HepG2 (cell line): Measurements from ENCODE around the gene P2RY6. TPM values are rescaled to one million over a fixed set of nuclear protein-coding genes. Genes with fewer than 3 reads are reported as not detected.

ENCODE experiments used
- CHCHD3 ChIP-seq: sonication (generic); formaldehyde crosslinking; IDR thresholded peaks from 2 replicates; pipeline ENCODE4 v1.8.0; 2022; ENCODE audit warnings: mild to moderate bottlenecking, missing genetic modification reagents, moderate library complexity
- NFIB ChIP-seq: sonication (generic); formaldehyde crosslinking; IDR thresholded peaks from 2 replicates; pipeline ENCODE4 v1.9.0; 2021; ENCODE audit warnings: missing genetic modification reagents, mild to moderate bottlenecking, borderline replicate concordance
- PHF21A ChIP-seq: sonication (generic); formaldehyde crosslinking; IDR thresholded peaks from 2 replicates; pipeline ENCODE4 v1.5.0; 2020; ENCODE audit warnings: mild to moderate bottlenecking, missing genetic modification reagents
- ZNF138 ChIP-seq: sonication (generic); formaldehyde crosslinking; IDR thresholded peaks from 2 replicates; pipeline ENCODE4 v1.5.0; 2020; ENCODE audit warnings: mild to moderate bottlenecking, low read depth, missing genetic modification reagents
- ZNF263 ChIP-seq: sonication (generic); formaldehyde crosslinking; IDR thresholded peaks from 2 replicates; pipeline ENCODE4 v1.4.0; 2020; ENCODE audit warnings: missing genetic modification reagents
- ZNF510 ChIP-seq: sonication (generic); formaldehyde crosslinking; IDR thresholded peaks from 2 replicates; pipeline ENCODE4 v1.4.0; 2020; ENCODE audit warnings: low read depth, mild to moderate bottlenecking, missing genetic modification reagents
- polyA plus RNA-seq, 8 experiments: library from polyadenylated mRNA; depleted of rRNA in 3 of 8; stranded (reverse) in 7 of 8; unstranded in 1 of 8; fragments of >200 nt; fragmentation: Illumina TruSeq in 4 of 8; extraction: Trizol in 4 of 8; gene quantifications; 2 replicates each; pipeline versions ENCODE4 v1.2.1 to v1.2.3, GENCODE V29; 2011 to 2016; ENCODE audit warnings: low read depth in 4 of 8, missing spikeins in 1 of 8, mixed read lengths in 1 of 8; ENCODE audit not compliant: insufficient read depth in 1 of 8
- total RNA-seq, 5 experiments: library from RNA; depleted of rRNA; stranded (reverse); fragments of >200 nt; fragmentation: Illumina TruSeq; extraction: Trizol; gene quantifications; 2 replicates each; pipeline ENCODE4 v1.2.3, GENCODE V29; 2016; ENCODE audit warnings: low read depth in 1 of 5
- TF ChIP-seq, protein P1 (sequence below): sonication (generic); formaldehyde crosslinking; IDR thresholded peaks from 2 replicates; pipeline ENCODE4 v1.4.0; 2020; ENCODE audit warnings: mild to moderate bottlenecking, missing genetic modification reagents
- TF ChIP-seq, protein P2 (sequence below): IDR thresholded peaks from 2 replicates; pipeline ENCODE4 v1.6.1; 2012; ENCODE audit warnings: low read length, improper control_type of control experiment
- TF ChIP-seq, protein P3 (sequence below): sonication (generic); formaldehyde crosslinking; conservative IDR thresholded peaks from 2 replicates; pipeline ENCODE4 v1.4.0; 2020; ENCODE audit warnings: mild to moderate bottlenecking, missing genetic modification reagents, moderate library complexity
- TF ChIP-seq, protein P4 (sequence below): sonication (generic); formaldehyde crosslinking; IDR thresholded peaks from 2 replicates; pipeline ENCODE4 v1.4.0; 2020; ENCODE audit warnings: missing genetic modification reagents

The P2RY6 gene
- total and polyA plus RNA-seq, 2 of the 13 experiments (the other 11 are each of a cell fraction or from before 2014, with no cell fraction given), result 0.09 to 0.29 TPM

DNA sequence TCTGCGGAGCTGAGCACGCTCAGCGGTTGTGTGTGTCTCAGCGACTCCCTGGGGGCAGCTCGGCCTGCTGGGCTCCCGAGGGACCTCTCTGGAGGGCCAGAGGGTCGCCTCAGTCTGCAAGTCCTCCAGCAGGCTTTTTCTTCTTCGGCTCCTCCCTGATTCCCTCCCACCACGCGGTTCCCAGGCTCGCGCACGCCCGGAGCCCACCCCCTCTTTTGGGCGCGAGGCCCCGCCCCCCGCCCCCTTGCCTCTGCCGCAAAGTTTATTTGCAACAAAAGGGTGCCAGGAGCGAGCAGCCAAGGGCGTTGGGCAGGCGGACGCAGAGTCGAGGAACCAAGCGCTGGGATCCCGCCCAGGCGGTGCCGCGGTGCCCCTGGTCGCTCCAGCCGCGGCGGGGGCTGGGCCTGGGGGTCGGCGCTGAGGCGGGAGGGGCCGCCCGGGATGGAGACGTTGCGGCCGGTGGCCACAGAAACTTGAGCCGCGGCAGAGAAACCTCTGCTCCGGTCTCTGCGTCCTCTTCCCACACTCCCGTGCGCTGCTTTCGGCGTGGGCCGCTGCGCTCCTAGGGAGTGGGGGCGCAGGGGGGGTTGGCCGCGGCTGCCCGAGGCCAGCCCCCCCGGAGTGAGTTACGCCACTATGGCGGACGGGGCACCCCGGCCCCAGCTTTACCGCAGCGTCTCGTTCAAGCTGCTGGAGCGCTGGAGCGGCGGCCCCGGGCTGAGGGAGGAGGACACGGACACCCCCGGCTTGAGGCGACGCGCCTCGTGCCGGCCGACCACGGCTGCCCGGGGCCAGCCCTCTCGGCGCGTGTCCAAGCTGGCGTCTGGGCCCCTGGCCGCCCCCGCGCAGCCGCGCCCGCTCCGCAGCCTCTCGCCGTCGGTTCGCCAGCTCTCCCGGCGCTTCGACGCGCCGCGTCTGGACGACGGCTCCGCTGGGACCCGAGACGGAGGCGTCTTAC lies 36.1 kb downstream of the P2RY6 start, which contains the start of gene ARHGEF17 (continued):
- TF ChIP-seq, protein P1, sequence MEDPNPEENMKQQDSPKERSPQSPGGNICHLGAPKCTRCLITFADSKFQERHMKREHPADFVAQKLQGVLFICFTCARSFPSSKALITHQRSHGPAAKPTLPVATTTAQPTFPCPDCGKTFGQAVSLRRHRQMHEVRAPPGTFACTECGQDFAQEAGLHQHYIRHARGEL (CRISPR knock-in tag), result no peak
- TF ChIP-seq ZNF263 (CRISPR knock-in tag) (no peak; the same call in none of the 2 replicates), ZNF138 (no peak; the same call in 1 of the 2 replicates), NFIB (no peak), CHCHD3 (CRISPR knock-in tag) (no peak), PHF21A (CRISPR knock-in tag) (no peak; the same call in 1 of the 2 replicates), ZNF510 (CRISPR knock-in tag) (no peak)
- TF ChIP-seq, protein P2, sequence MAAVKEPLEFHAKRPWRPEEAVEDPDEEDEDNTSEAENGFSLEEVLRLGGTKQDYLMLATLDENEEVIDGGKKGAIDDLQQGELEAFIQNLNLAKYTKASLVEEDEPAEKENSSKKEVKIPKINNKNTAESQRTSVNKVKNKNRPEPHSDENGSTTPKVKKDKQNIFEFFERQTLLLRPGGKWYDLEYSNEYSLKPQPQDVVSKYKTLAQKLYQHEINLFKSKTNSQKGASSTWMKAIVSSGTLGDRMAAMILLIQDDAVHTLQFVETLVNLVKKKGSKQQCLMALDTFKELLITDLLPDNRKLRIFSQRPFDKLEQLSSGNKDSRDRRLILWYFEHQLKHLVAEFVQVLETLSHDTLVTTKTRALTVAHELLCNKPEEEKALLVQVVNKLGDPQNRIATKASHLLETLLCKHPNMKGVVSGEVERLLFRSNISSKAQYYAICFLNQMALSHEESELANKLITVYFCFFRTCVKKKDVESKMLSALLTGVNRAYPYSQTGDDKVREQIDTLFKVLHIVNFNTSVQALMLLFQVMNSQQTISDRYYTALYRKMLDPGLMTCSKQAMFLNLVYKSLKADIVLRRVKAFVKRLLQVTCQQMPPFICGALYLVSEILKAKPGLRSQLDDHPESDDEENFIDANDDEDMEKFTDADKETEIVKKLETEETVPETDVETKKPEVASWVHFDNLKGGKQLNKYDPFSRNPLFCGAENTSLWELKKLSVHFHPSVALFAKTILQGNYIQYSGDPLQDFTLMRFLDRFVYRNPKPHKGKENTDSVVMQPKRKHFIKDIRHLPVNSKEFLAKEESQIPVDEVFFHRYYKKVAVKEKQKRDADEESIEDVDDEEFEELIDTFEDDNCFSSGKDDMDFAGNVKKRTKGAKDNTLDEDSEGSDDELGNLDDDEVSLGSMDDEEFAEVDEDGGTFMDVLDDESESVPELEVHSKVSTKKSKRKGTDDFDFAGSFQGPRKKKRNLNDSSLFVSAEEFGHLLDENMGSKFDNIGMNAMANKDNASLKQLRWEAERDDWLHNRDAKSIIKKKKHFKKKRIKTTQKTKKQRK, result no peak
- TF ChIP-seq, protein P3, sequence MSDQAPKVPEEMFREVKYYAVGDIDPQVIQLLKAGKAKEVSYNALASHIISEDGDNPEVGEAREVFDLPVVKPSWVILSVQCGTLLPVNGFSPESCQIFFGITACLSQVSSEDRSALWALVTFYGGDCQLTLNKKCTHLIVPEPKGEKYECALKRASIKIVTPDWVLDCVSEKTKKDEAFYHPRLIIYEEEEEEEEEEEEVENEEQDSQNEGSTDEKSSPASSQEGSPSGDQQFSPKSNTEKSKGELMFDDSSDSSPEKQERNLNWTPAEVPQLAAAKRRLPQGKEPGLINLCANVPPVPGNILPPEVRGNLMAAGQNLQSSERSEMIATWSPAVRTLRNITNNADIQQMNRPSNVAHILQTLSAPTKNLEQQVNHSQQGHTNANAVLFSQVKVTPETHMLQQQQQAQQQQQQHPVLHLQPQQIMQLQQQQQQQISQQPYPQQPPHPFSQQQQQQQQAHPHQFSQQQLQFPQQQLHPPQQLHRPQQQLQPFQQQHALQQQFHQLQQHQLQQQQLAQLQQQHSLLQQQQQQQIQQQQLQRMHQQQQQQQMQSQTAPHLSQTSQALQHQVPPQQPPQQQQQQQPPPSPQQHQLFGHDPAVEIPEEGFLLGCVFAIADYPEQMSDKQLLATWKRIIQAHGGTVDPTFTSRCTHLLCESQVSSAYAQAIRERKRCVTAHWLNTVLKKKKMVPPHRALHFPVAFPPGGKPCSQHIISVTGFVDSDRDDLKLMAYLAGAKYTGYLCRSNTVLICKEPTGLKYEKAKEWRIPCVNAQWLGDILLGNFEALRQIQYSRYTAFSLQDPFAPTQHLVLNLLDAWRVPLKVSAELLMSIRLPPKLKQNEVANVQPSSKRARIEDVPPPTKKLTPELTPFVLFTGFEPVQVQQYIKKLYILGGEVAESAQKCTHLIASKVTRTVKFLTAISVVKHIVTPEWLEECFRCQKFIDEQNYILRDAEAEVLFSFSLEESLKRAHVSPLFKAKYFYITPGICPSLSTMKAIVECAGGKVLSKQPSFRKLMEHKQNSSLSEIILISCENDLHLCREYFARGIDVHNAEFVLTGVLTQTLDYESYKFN (CRISPR knock-in tag), result no peak
- TF ChIP-seq, protein P4, sequence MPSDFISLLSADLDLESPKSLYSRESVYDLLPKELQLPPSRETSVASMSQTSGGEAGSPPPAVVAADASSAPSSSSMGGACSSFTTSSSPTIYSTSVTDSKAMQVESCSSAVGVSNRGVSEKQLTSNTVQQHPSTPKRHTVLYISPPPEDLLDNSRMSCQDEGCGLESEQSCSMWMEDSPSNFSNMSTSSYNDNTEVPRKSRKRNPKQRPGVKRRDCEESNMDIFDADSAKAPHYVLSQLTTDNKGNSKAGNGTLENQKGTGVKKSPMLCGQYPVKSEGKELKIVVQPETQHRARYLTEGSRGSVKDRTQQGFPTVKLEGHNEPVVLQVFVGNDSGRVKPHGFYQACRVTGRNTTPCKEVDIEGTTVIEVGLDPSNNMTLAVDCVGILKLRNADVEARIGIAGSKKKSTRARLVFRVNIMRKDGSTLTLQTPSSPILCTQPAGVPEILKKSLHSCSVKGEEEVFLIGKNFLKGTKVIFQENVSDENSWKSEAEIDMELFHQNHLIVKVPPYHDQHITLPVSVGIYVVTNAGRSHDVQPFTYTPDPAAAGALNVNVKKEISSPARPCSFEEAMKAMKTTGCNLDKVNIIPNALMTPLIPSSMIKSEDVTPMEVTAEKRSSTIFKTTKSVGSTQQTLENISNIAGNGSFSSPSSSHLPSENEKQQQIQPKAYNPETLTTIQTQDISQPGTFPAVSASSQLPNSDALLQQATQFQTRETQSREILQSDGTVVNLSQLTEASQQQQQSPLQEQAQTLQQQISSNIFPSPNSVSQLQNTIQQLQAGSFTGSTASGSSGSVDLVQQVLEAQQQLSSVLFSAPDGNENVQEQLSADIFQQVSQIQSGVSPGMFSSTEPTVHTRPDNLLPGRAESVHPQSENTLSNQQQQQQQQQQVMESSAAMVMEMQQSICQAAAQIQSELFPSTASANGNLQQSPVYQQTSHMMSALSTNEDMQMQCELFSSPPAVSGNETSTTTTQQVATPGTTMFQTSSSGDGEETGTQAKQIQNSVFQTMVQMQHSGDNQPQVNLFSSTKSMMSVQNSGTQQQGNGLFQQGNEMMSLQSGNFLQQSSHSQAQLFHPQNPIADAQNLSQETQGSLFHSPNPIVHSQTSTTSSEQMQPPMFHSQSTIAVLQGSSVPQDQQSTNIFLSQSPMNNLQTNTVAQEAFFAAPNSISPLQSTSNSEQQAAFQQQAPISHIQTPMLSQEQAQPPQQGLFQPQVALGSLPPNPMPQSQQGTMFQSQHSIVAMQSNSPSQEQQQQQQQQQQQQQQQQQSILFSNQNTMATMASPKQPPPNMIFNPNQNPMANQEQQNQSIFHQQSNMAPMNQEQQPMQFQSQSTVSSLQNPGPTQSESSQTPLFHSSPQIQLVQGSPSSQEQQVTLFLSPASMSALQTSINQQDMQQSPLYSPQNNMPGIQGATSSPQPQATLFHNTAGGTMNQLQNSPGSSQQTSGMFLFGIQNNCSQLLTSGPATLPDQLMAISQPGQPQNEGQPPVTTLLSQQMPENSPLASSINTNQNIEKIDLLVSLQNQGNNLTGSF, result no peak
